Medulla oblongata (tissue), 1 donor: ENCODE measurements around the gene MAP7.

Experiments used
- DNase-seq: peaks from one replicate; pipeline ENCODE4 v3.0.0-alpha.2; 2015; ENCODE audit errors: extremely low spot score

Gene MAP7

DNA sequence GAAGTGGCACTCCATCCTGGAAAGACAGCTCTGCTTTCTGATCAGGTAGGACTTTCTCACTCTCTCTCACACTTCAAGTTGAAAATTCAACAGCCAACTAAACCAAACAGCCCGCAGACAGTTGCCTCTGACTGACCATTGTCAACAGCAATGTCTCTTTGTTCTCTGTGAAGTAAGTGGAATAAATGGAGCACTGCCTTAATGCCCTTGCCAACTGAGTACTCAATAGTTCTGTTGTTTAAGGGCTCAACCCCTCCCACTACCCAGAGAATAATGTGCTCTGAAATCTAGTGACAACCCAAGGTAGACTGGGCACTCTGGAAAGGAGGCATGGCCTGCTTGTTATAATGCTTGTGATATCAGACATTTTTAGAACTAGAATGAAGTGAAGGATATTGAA lies 243.8 kb downstream of the MAP7 start:
- DNase-seq = peak; percentile 95

DNA sequence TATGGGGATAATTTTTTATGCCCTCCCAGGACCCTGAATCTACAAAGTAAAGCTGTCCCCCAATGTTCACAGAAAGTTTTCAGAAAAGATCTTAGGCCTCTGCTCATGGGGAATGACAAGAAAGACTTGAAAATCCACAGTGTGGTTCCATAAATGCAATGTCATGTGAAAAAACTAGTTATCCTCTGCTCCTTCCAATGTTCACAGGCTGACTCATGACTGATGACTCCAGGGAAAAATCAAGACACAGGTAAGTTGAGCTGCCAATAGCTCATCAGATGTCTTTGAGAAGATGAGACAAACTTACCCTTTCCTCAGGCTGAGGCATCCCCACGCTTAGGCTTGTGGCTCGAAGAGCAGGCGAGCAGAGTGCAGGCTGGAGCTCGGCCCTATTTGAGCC lies 245.8 kb downstream of the MAP7 start:
- no peak for DNase-seq

- DNase-seq = peak; percentile 24
Observed at GRCh38 chr6:136303516-136303915, 246.7 kb downstream of the MAP7 start.

DNA sequence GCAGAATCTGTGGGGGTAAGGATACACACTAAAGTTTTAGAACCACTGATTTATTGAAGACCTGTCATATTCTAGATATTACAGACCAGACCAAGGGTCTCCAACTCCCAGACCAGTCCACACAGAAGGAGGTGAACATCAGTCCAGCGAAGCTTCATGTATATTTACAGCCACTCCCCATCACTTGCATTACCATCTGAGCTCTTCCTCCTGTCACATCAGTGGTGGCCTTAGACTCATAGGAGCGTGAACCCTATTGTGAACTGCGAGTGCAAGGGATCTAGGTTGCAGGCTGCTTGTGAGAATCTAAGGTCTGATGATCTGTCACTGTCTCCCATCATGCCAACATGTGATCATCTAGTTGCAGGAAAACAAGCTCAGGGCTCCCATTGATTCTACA lies 255.6 kb downstream of the MAP7 start:
- no peak for DNase-seq
